ENCODE results near the gene HIVEP3. TPM values are rescaled to one million over a fixed set of nuclear protein-coding genes. Genes with fewer than 3 reads are reported as not detected.
A peak's percentile ranks its signal among the peaks of the same experiment; 100 is the strongest.

HIVEP3 gene
- total and polyA plus RNA-seq, 2 of the 13 experiments (the other 11 are each of a cell fraction or from before 2014, with no cell fraction given) = 0.05 TPM; not detected in 1

GRCh38 chr1:41618066-41618825 lies 300.5 kb downstream of the HIVEP3 start:
- peaks cover under 1% of the 10 kb centered on the region; the same call in 1 of the 2 replicates for H3K4me1 ChIP-seq (ENCODE audit: insufficient read depth, low read length)
- 51% methylated on average over 8 of the region's 14 CpGs for WGBS (ENCODE audit: low lambda C conversion rate)
- H3K4me3 ChIP-seq (replicated peaks in 1 of 3; ENCODE audit: insufficient read depth in 1 of 3, low read depth in 2 of 3, low read length in 3 of 3) = no peak overlapping the region
- peaks cover 0 to 4% of the 10 kb centered on the region in 2 experiments; a peak in 1 of 5 replicates for H3K27me3 ChIP-seq (ENCODE audit: control insufficient read depth in 1 of 2, insufficient read depth in 2 of 2, low read length in 2 of 2)
- H2AFZ ChIP-seq (ENCODE audit: low read length) = no peak overlapping the region
- ATAC-seq = no peak
- no peaks in the 10 kb centered on the region for H3K79me2 ChIP-seq (ENCODE audit: insufficient read depth, low read length)
- H3K9me3 ChIP-seq (ENCODE audit: low read length) = no peaks in the 10 kb centered on the region
- FAIRE-seq = no peak
- no peaks in the 10 kb centered on the region for H4K20me1 ChIP-seq (ENCODE audit: insufficient read depth, low read length)
- in situ Hi-C loops (cut with HindIII; ENCODE audit: extremely low pct_ligation_motif_present, low pct_unique_long_range_greater_than_20kb) (no loop called here), intact Hi-C loops (cut with micrococcal nuclease; ENCODE audit: unreplicated experiment) (no loop called here)
- no peaks in the 10 kb centered on the region for H3K36me3 ChIP-seq (replicated peaks in 1 of 2; ENCODE audit: control insufficient read depth in 1 of 2, insufficient read depth in 2 of 2, low read length in 2 of 2)
- no peak overlapping the region for H3K9ac ChIP-seq (ENCODE audit: insufficient read depth, low read depth, low read length)
- no peak for DNase-seq (ENCODE audit: low spot score)
- BruUV-seq (replicated peaks) = no TSS peak
- ChIA-PET CTCF (ENCODE audit: low intra/inter-chr PET ratio, low total read pairs) (no interaction called here), POLR2A (no interaction called here)
- H3K27ac ChIP-seq (ENCODE audit: extremely low read length, insufficient read depth, low read length) = no peak overlapping the region
- no peak overlapping the region for H3K4me2 ChIP-seq (ENCODE audit: low read depth, low read length)
- no peak for TF ChIP-seq ZBTB34 (CRISPR knock-in tag; IDR thresholded peaks at IDR 0.05)
- TF ChIP-seq, protein P1, sequence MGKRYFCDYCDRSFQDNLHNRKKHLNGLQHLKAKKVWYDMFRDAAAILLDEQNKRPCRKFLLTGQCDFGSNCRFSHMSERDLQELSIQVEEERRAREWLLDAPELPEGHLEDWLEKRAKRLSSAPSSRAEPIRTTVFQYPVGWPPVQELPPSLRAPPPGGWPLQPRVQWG (CRISPR knock-in tag; IDR thresholded peaks at IDR 0.05; ENCODE audit: borderline replicate concordance, low read depth) = no peak
- TF ChIP-seq ZNF652 (CRISPR knock-in tag; IDR thresholded peaks at IDR 0.05; ENCODE audit: borderline replicate concordance, low read depth) = 0 out of 2 replicates have a peak, but pooled peaks have one; percentile 30
- no peak for TF ChIP-seq ARHGAP35 (CRISPR knock-in tag; IDR thresholded peaks at IDR 0.05; ENCODE audit: borderline replicate concordance)
- TF ChIP-seq FOXJ3 (CRISPR knock-in tag; IDR thresholded peaks at IDR 0.05; ENCODE audit: borderline replicate concordance) = no peak
- no peak for TF ChIP-seq ZNF598 (CRISPR knock-in tag; IDR thresholded peaks at IDR 0.05; ENCODE audit: borderline replicate concordance)
- TF ChIP-seq ZNF639 (CRISPR knock-in tag; conservative IDR thresholded peaks at IDR 0.05) = no peak
- no peak for TF ChIP-seq CCDC6 (CRISPR knock-in tag; IDR thresholded peaks at IDR 0.05)
- no peak for TF ChIP-seq PCBP1 (IDR thresholded peaks at IDR 0.05; ENCODE audit: borderline replicate concordance, low read depth, low read length)
- TF ChIP-seq, protein P2, sequence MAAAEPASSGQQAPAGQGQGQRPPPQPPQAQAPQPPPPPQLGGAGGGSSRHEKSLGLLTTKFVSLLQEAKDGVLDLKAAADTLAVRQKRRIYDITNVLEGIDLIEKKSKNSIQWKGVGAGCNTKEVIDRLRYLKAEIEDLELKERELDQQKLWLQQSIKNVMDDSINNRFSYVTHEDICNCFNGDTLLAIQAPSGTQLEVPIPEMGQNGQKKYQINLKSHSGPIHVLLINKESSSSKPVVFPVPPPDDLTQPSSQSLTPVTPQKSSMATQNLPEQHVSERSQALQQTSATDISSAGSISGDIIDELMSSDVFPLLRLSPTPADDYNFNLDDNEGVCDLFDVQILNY (CRISPR knock-in tag; conservative IDR thresholded peaks at IDR 0.05) = no peak
- TF ChIP-seq TGIF2 (CRISPR knock-in tag; IDR thresholded peaks at IDR 0.05) = no peak
- no peak for TF ChIP-seq ZNF720 (CRISPR knock-in tag; IDR thresholded peaks at IDR 0.05)
- peak; percentile 95 for TF ChIP-seq HNRNPL (IDR thresholded peaks at IDR 0.05; ENCODE audit: low read depth, low read length)
- TF ChIP-seq TAF15 (IDR thresholded peaks at IDR 0.05; ENCODE audit: low read depth, low read length, poor library complexity, severe bottlenecking) = no peak
- no peak for TF ChIP-seq ZBTB20 (CRISPR knock-in tag; IDR thresholded peaks at IDR 0.05; ENCODE audit: borderline replicate concordance, low read depth)
- TF ChIP-seq ZBTB44 (CRISPR knock-in tag; IDR thresholded peaks at IDR 0.05) = no peak
- peak; percentile 29; the same call in 1 of the 2 replicates for TF ChIP-seq ZNF629 (CRISPR knock-in tag; conservative IDR thresholded peaks at IDR 0.05)
- no peak for TF ChIP-seq KDM5A (IDR thresholded peaks at IDR 0.05; ENCODE audit: borderline replicate concordance, low read length)
- TF ChIP-seq FOXK1 (CRISPR knock-in tag; IDR thresholded peaks at IDR 0.05; ENCODE audit: borderline replicate concordance, low read depth) = no peak

All from HepG2 (cell line).